ENCODE results near the gene UFSP2. TPM values are rescaled to one million over a fixed set of nuclear protein-coding genes. Genes with fewer than 3 reads are reported as not detected.

The UFSP2 gene
- total RNA-seq, 1 donor, result 42.7 TPM

GRCh38 chr4:185461565-185461964 lies 35.8 kb upstream of the UFSP2 start:
- no peak for TF ChIP-seq CTCF (IDR thresholded peaks at IDR 0.05; ENCODE audit: insufficient read depth, low read depth, low read length)
- DNase-seq (ENCODE audit: low read depth), result no peak
- H3K4me3 ChIP-seq (ENCODE audit: low read depth, low read length), result no peak overlapping the region

- no peak for TF ChIP-seq CTCF (IDR thresholded peaks at IDR 0.05; ENCODE audit: insufficient read depth, low read depth, low read length)
- no peak overlapping the region for H3K4me3 ChIP-seq (ENCODE audit: low read depth, low read length)
- no peak for DNase-seq (ENCODE audit: low read depth)
These were observed 31.4 kb upstream of the UFSP2 start for GRCh38 chr4:185457136-185457535.

GRCh38 chr4:185456131-185456530 lies 30.4 kb upstream of the UFSP2 start:
- no peak for TF ChIP-seq CTCF (IDR thresholded peaks at IDR 0.05; ENCODE audit: insufficient read depth, low read depth, low read length)
- no peak for DNase-seq (ENCODE audit: low read depth)
- H3K4me3 ChIP-seq (ENCODE audit: low read depth, low read length), result no peak overlapping the region

- no peak for DNase-seq (ENCODE audit: low read depth)
- H3K4me3 ChIP-seq (ENCODE audit: low read depth, low read length), result no peak overlapping the region
- TF ChIP-seq CTCF (IDR thresholded peaks at IDR 0.05; ENCODE audit: insufficient read depth, low read depth, low read length), result no peak
These were observed 19.4 kb upstream of the UFSP2 start for GRCh38 chr4:185445209-185445608.

- no peak overlapping the region for H3K4me3 ChIP-seq (ENCODE audit: low read depth, low read length)
- DNase-seq (ENCODE audit: low read depth), result no peak
- TF ChIP-seq CTCF (IDR thresholded peaks at IDR 0.05; ENCODE audit: insufficient read depth, low read depth, low read length), result no peak
These were observed 15.7 kb upstream of the UFSP2 start for GRCh38 chr4:185441479-185441878.

GRCh38 chr4:185437809-185438208 lies 12.0 kb upstream of the UFSP2 start:
- DNase-seq (ENCODE audit: low read depth), result no peak
- TF ChIP-seq CTCF (IDR thresholded peaks at IDR 0.05; ENCODE audit: insufficient read depth, low read depth, low read length), result no peak
- H3K4me3 ChIP-seq (ENCODE audit: low read depth, low read length), result no peak overlapping the region

GRCh38 chr4:185435466-185435865 lies 9.7 kb upstream of the UFSP2 start:
- TF ChIP-seq CTCF (IDR thresholded peaks at IDR 0.05; ENCODE audit: insufficient read depth, low read depth, low read length), result no peak
- no peak overlapping the region for H3K4me3 ChIP-seq (ENCODE audit: low read depth, low read length)
- no peak for DNase-seq (ENCODE audit: low read depth)

Data from fibroblast of villous mesenchyme (primary cell).